LoVo (cell line): Measurements from ENCODE around the gene TNS1.

ENCODE experiments used
- DNase-seq: peaks from one replicate; pipeline ENCODE4 v3.0.0-alpha.2; 2016; ENCODE audit warnings: low spot score

Gene TNS1

GRCh38 chr2:217830061-217830460, 172.7 kb downstream of the TNS1 start:
- DNase-seq = no peak

- no peak for DNase-seq
Measured at GRCh38 chr2:217829420-217829819, 173.4 kb downstream of the TNS1 start.

DNA sequence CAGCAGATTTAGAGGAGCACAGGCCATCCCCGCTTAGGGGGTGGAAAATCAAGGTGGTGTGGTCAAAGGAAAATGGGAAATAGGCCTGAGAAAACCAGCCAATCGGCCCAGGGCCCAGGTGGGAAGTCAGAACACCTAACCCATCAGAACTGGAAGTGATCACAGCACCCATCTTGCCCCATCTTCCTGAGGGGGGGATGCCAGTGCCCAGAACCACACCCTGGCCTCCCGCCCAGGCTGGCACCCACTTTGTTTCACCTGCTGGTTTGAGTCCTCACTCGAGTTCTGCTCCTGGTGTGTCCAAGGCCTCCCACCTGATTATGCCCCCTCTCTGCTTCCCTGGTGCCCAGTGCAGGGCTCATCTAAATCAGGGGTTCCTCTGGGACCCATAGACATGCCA, 174.5 kb downstream of the TNS1 start:
- no peak for DNase-seq

DNA sequence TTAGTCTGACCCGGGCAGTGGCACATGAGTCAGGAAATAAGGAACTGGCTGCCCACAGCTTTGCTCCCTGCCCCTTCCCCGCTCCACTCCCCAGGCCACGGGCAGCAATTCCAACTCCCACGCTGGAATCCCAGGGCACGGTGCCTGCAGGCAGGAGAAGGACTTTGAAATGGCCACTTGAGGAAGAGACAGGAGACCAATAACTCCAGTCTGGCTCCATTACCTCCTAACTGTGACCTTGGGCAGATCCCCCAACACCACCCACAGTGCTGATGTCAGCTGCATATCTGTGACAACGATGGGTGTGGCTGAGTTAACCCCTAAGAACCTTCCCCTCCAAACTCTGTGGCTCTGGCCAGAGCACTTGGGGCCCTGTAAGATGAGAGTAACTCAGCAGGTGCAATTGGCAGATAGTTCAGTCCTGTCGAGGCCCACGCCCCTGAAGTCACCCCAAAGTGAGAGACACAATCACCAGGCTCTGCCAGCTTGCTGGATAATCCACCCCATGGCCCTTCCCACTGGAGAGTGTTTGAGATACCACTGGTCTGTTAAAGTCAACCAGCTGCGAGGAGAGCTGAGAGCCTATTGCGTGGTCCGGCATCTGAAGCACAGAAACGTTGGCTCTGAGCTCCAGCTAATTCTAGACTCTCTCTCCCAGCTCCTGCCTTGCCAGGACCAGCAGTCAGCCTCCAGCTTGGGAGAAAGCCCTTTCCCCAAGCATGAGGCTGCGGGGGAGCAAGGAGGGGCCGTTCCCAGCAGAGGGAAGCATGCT, 175.2 kb downstream of the TNS1 start:
- DNase-seq = no peak

- DNase-seq = no peak
Measured at GRCh38 chr2:217826991-217827390, 175.8 kb downstream of the TNS1 start.

DNA sequence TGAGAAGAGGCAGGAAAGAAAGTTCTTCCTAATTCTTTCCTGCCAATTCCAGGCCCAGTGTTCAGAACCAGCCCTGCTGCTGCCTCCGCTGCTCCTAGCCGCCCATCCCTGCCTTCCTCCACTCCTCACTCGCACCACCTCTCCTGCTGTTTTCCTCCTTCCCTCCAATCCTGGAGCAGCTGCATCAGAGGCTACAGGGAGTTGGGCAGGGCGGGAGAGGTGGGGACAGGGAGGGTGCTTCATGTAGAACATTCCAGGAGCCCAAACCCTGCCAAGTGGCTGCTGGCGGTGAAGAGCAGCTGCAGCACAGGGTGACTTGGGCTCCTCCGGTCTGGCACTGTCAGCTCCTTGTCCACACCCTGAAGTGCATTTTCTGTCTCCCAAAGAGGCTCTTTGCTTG, 176.3 kb downstream of the TNS1 start:
- DNase-seq = no peak

GRCh38 chr2:217825469-217826235, 177.1 kb downstream of the TNS1 start:
- DNase-seq = no peak

DNA sequence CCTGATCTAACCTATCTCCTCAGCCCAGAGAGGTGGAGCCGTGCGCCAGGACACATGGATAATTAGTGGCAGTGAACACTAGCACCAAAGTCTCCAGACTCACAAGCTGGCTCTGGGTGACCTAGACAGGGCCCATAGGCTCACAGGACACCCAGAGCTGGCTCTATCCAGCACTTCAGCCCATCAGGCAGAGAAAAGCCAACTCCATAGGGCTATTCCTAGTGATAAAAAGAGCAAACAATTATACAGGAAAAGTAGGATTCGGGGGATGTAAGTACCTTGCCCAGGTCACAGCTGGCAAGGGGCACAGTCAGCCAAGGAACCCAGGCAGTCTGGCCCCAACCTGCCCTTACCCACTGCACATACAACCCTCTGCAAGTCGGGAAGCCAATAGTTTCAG, 178.6 kb downstream of the TNS1 start:
- no peak for DNase-seq

- DNase-seq = no peak
Measured at GRCh38 chr2:217823626-217824025, 179.2 kb downstream of the TNS1 start.

DNA sequence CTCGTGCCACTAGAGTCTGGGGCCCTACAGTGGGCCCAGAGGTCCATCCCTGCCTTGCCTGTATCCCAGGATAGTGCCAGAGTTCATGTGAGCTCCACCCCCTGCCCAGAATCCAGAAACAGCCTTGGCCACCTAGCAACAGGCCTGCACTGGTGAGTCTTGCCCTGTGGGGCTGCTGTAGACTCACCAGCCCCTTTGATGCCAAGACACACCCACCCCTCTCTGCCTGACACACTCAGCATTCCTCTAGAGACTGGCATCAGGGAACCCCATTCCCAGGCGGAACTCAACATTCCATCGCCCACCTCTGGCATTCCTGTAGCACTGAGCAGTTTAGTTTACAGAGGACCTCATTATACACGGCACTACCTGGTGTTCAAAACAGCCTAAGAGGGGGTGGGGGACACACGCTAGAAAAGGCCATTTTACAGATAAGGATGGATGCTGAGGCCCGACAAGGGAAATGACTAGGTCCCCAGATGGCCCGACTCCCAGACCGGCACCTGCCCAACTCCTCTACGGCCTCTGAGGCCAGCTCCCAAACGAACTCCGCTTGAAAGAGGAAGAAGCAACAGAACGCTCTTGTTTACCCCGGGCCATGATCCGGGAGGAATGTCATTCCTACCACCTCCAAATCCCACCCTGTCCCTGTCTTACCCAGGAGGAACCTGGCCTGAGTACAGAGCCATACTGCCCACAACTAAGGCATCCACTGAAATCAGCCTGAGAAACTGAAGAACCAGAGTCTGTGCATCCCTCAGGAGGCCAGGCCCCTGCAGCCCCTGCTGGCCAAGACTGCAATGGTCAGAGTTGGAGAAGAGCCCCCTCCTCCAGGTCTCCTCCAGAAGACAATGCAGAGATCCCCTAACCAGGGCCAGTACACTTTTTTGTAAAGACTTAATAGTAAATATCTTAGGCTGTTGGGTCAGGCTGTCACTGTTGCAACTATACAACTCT, 180.2 kb downstream of the TNS1 start:
- no peak for DNase-seq

DNA sequence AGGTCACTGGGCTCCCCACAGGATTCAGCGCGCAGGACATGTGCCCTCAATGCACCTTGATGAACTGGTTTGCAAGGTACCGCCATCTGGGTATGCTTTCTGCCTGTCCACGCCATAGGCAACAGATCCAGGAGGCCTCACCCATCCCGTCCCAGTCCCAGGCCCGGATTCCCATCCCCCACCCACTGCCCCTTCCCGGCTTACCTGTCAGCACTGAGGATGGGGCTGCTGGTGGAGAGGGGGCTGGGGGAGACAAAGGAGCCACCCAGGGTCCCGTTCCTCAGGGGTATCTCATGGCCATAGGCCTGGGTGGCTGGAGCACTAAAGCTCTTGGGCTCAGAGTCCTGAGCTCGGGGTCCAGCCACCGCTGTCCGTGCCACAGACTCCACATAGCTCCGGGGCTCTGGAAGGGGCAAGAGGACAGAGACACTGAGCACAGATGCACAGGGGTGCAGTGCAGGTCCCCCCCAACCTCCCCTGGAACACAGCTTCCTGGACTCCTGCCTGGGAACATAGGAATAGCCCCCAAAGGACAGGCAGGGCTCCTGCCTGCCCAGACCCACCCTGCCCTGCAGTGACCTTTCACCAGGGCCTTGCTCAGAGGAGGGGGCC, 181.2 kb downstream of the TNS1 start:
- DNase-seq = no peak

GRCh38 chr2:217820904-217821303, 181.9 kb downstream of the TNS1 start:
- DNase-seq = no peak

GRCh38 chr2:217820091-217820819, 182.5 kb downstream of the TNS1 start:
- no peak for DNase-seq

- DNase-seq = no peak
Measured at GRCh38 chr2:217818293-217818850, 184.4 kb downstream of the TNS1 start.

- DNase-seq = no peak
Measured at GRCh38 chr2:217817466-217818292, 185.1 kb downstream of the TNS1 start.

DNA sequence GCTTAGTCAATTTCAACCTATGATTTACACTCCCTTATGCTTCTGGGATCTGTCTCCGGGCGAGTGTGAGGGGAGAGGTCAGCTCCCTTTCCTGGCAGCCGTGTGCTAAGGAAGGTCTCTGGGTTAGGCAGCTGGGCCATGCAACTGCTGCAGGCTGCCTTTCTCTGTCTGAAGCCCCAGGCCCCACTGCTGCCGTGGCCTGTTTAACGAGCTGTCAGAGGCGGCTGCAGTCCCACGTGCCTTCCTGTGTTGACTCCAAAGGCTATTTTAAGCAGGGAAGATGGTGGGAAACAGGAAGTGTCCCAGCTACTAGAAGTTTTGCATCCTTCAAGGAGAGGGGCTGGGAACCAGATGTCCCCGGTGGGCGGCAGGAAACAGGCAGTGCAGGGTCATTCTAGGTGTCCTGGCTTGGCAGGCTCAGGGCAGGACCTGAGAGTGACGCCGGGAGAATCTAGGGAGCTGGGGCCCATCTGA, 186.4 kb downstream of the TNS1 start:
- no peak for DNase-seq

- no peak for DNase-seq
Measured at GRCh38 chr2:217813828-217814227, 189.0 kb downstream of the TNS1 start.

- DNase-seq = no peak
Measured at GRCh38 chr2:217812170-217812569, 190.6 kb downstream of the TNS1 start.

GRCh38 chr2:217810260-217810659, 192.5 kb downstream of the TNS1 start:
- no peak for DNase-seq

DNA sequence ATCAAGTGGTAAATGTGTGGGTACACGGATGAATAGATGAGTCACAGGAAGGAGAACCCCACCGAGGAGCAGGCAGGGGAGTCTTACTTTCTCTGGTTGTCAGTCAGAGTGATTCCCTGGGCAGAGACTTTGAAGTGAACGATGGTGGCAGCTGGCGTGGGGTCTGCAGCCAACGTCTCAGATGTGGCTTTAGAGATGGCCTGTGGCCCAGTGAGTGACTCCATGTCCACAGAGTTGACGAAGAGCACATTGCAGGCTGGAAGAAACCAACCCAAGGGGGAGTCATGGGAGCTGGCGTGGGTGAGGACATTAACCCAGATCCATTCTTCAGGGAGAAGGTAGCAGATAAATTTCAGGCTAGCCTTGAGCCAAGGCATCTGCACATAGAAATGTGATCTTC, 193.1 kb downstream of the TNS1 start:
- DNase-seq = no peak
